Bronchial smooth muscle cell (primary cell): ENCODE results near the gene LGALS12. TPM values are rescaled to one million over a fixed set of nuclear protein-coding genes. Genes with fewer than 3 reads are reported as not detected.

ENCODE experiments used
- total RNA-seq: library from RNA; depleted of rRNA; stranded (reverse); fragments of >200 nt; gene quantifications from 2 replicates; pipeline ENCODE4 v1.2.1, GENCODE V29; 2014

The LGALS12 gene, protein sequence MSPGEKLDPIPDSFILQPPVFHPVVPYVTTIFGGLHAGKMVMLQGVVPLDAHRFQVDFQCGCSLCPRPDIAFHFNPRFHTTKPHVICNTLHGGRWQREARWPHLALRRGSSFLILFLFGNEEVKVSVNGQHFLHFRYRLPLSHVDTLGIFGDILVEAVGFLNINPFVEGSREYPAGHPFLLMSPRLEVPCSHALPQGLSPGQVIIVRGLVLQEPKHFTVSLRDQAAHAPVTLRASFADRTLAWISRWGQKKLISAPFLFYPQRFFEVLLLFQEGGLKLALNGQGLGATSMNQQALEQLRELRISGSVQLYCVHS
- total RNA-seq = not detected in 2 replicates

DNA sequence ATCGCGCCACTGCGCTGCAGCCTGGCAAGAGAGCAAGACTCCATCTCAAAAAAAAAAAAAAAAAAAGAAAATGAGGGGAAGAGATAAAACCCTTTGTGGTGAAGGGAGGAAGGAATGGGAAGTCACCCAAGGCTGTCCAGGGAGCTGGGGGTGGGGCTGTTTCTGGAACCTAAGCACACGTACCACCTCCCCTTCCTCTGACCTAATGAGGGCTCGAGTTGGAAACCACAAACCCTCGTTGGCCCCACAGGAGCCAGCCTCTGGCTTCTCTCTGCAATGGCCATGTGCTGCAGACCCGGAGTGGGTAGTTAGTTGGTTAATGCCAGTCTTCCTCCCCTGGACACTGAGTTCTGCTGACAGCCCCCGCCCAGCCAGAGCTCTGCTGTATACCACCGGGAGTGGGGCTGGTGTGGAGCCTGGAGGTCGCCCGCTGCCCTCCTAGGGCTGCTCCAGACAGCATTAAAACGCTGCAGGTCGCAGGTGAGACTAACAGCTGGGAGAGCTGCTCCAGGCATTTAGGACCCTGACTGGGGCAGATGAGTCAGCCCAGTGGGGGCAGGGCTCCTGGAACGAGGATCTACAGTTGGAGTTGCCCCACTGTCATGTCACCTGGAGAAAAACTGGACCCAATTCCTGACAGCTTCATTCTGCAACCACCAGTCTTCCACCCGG is at the start of gene LGALS12:
LGALS12 (plus strand) TSS at position 228 of the 672 bp plus-strand sequence; CDS start at position 603, 375 bp downstream.

GRCh38 chr11:63490551-63491239 is 15.2 kb upstream of the LGALS12 start, which contains the start of gene PLAAT5:
Gene PLAAT5 (minus strand): TSS chr11:63491167. CDS start chr11:63491034, 133 bp downstream.

DNA sequence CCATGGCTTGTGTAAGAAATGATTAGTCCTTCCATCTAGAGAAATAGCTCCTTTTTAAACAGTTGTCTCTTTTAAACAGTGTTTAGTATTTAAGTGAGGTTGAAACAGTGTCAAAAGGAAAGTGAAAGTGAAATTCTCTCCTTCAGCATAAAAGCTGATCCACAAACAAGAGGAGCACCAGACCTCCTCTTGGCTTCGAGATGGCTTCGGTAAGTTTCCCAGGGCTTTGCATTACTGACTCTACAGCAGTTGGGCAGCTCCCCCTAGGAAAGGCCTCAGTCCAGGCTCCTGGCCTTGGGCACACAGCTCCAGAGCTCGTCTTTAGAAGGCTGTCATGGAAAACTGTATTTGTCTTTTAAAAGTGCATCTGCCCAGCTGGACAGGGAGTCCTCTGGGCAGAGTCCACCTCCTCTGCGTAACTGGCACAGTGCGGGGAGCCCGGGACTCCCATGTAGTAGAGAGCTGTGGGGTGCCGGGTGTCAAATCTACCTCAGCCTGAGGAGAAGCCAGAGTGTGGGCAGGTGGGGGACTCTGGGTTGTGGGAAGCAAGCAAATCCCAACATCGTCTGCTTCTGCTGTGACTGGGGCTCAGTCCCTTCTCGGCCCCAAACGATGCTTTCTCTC is 30.9 kb downstream of the LGALS12 start, which contains the start of gene PLAAT4:
PLAAT4 (plus strand) TSS at position 140 of the 624 bp plus-strand sequence; CDS start at position 201, 61 bp downstream.

DNA sequence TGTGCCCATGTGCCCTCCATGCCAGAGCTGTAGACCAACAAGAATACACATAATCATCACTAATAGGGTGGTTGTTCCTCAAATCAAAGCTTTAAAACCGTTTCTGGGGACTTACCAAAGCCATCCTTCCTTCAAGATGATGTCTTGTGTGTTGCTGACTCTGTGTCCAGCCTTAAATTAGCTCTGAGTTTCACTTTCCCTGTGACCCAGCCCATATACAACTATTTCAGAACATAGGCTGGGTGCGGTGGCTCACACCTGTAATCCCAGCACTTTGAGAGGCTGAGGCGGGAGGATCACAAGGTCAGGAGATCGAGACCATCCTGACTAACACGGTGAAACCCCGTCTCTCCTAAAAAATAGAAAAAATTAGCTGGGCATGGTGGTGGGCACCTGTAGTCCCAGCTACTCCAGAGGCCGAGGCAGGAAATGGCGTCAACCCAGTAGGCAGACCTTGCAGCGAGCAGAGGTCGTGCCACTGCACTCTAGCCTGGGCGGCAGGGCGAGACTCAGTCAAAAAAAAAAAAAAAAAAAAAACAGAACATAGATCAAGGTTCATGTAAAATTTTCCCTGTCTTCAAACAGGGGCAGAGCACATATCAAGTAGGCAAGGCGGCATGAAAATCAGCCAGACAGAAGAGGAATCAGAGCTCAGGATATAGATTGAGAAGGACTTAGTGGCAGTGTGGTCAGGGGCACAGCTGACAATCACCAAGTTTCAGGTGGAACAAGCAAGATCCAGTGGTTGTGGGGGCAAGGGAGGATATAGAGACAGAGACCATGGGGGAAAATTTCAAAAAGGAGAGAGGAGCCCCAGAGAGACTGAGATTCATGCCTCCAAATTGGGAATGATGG is 57.5 kb downstream of the LGALS12 start, which contains the start of gene PLAAT2:
PLAAT2 (minus strand) TSS at position 179 of the 855 bp plus-strand sequence; CDS start at position 124, 55 bp downstream.

Other genes with a start within 250 kb of the LGALS12 start
- not detected in 2 replicates for gene SLC22A9, start 136.3 kb upstream of the LGALS12 start, total RNA-seq
- 0.52 TPM in 1 of 2 replicates, not detected in the other for gene PLAAT5, start 14.9 kb upstream of the LGALS12 start, total RNA-seq
- 13.9 and 54.4 TPM in 2 replicates for gene PLAAT4, start 30.7 kb downstream of the LGALS12 start, total RNA-seq
- not detected in 2 replicates for gene PLAAT2, start 57.3 kb downstream of the LGALS12 start, total RNA-seq
- gene PLAAT3, start 108.3 kb downstream of the LGALS12 start, total RNA-seq = 7.4 and 30.5 TPM in 2 replicates
- 83.2 and 133 TPM in 2 replicates for gene ATL3, start 165.3 kb downstream of the LGALS12 start, total RNA-seq
- gene RTN3, start 175.4 kb downstream of the LGALS12 start, total RNA-seq = 32.5 and 41.6 TPM in 2 replicates